Measurements from ENCODE around the gene UBE2L6.

DNA sequence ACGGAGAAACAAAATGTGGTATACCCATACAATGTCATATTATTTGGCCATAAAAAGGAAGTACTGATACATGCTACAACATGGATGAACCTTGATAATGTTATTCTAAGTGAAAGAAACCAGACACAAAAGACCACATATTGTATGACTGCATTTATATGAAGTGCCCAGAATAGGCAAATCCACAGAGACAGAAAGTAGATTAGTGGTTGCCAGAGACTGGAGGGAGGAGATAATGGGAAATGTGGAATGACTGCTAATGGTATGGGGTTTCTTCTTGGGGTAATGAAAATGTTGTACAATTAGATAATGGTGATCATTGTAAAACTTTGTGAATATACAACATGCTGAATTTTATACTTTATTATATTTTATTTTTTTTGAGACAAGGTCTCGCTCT, 46.4 kb downstream of the UBE2L6 start:
- TF ChIP-seq, protein P1, sequence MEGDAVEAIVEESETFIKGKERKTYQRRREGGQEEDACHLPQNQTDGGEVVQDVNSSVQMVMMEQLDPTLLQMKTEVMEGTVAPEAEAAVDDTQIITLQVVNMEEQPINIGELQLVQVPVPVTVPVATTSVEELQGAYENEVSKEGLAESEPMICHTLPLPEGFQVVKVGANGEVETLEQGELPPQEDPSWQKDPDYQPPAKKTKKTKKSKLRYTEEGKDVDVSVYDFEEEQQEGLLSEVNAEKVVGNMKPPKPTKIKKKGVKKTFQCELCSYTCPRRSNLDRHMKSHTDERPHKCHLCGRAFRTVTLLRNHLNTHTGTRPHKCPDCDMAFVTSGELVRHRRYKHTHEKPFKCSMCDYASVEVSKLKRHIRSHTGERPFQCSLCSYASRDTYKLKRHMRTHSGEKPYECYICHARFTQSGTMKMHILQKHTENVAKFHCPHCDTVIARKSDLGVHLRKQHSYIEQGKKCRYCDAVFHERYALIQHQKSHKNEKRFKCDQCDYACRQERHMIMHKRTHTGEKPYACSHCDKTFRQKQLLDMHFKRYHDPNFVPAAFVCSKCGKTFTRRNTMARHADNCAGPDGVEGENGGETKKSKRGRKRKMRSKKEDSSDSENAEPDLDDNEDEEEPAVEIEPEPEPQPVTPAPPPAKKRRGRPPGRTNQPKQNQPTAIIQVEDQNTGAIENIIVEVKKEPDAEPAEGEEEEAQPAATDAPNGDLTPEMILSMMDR (IDR thresholded peaks at IDR 0.05): no peak
- TF ChIP-seq POLR2A (IDR thresholded peaks at IDR 0.05): no peak

Measured in uterus (tissue), 2 donors.